Stimulated activated CD8-positive, alpha-beta memory T cell treated with anti-CD3 and anti-CD28 coated beads, Interleukin-15, amount 100 ng/mL, for 48 hours (primary cell): ENCODE results near the gene DISP3.

Source experiments
- DNase-seq, 2 donors: peaks; one replicate each; pipeline ENCODE4 v3.0.0-alpha.2; 2020; ENCODE audit warnings: low read depth in 2 of 2

DISP3 gene

DNA sequence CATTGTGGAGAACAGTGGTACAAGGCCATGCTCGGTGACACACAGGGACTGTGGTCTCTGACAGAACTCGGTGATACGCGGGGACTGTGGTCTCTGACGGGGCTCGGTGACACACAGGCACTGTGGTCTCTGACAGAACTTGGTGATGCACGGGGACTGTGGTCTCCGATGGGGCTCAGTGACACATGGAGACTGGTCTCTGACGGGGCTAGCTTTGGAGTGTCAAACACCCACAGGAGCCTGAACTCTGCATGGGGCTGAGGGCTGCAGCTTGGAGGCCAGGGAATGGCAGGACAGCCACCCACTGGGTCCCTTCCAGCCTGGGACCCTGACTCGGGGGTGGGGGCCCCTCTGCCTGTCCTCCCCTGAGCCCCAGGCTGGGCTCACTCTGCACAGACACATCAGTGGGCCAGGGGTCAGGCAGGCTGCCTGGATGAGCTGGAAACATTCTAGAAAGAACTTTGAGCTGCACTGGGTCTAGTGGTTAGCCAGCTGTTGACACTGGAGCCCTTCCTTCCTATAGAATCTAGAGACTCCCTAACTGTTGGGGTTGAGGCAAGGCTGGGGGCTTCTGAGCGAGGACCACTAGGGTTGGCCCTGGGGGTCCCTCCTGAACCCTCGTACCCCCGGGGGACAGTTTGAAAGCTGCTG lies 49.8 kb downstream of the DISP3 start:
- peak; percentile 6 to 37 for DNase-seq

DNA sequence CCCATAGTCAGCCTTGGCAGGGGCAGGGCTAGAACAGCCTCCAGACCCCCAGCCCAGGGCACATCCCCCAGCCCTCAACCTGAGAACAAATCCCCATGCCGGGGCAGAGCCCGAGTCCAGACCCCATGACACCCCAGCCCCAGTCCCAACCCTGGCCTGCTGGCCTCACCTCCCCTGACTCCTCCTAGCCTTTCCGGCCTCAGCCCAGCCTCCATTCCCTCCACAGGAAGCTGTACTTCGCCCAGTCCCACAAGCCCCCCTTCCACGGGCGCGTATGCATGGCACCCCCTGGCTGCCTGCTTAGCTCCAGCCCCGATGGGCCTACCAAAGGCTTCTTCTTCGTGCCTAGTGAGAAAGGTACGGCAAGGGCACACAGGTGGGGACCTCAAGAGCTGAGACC lies 50.4 kb downstream of the DISP3 start:
- DNase-seq: no peak

DNA sequence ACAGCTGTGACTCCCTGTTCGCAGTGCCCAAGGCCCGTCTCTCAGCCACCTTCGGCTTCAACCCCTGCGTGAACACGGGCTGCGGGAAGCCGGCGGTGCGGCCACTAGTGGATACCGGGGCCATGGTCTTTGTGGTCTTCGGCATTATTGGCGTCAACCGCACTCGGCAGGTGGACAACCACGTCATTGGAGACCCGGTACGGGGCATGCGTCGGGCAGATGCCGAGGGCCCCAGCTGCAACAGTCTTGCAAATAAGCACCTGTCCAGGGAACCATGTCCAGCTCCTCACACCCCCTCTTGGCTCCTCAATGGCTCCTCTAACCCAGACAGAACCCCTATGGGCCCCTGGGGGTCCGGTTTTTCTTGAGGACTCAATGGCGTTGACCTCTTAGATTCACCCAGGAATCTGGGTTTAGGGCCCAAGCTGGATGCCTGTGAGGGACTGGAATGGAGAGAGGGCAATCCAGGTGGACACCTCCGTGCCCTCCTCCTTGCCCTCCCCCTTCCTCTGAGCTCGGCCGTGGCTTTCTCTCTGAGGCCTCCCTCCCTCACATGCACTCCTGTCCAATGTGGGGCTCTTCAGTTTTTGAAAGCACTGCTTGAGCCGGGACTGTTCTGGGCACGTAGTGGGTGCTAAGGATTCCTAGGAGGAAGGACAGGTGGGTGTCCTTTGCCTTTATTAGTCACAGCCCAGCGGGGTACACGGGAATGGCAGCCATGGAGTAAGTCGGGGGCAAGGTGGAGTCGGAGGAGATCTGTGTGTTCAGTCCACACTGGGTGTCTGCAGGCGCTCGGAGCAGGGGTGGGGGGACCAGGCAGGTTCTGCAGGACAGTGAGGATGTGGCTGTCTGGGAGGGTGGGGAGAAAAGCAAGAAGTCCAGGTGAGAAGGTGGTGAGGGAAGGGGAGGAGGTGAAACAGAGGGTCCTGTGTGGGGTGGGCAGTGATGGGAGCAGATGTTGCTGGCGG lies 51.1 kb downstream of the DISP3 start:
- no peak for DNase-seq

GRCh38 chr1:11530731-11531311 lies 51.9 kb downstream of the DISP3 start:
- DNase-seq: no peak

DNA sequence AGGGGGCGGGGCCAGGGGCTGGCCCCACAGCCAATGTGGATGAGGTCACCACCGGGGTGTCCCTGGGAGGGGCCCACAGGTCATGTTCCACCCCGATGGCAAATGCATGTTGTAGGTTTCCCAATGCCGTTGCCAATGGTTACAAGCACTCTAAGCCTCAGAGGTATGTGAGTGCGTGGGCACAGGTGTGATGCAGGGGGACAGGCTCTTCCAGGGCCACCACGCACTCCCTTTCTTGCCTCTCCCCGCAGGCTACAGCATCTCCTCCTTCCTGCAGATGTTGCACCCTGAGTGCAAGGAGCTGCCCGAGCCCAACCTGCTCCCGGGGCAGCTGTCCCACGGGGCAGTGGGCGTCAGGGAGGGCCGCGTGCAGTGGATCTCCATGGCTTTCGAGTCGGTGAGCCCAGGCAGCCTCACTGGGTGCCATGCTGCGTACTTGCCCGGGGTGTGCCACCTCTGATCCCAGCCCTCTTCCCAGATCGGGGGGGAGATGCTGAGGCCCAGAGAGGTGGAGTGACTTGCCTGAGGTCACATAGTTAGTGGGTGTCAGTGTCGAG lies 52.4 kb downstream of the DISP3 start:
- DNase-seq: no peak

DNA sequence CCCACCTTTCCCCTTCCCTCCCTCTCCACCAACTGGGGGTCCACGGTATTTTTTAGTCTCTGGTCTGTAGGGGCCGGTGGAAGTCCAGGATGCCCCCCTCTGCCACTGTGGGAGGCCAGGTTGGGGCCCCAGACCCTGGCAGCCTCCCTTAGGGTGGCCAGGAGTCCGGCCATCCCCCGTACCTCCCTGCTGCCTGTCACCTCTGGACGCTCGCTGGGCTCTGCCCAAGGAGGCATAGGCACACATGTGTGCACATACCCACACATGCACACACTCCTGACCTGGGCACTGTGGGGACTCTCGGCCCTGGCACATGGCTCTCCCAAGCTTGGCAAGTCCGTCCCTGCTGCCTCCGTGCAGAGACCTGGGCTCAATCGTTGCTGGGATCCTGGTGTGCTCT lies 53.0 kb downstream of the DISP3 start:
- DNase-seq: no peak

- DNase-seq: no peak
These were observed 55.1 kb downstream of the DISP3 start for GRCh38 chr1:11533790-11534787.

GRCh38 chr1:11534846-11535245 lies 55.9 kb downstream of the DISP3 start:
- DNase-seq: no peak

GRCh38 chr1:11535316-11535715 lies 56.4 kb downstream of the DISP3 start:
- no peak for DNase-seq

- DNase-seq: no peak
These were observed 57.0 kb downstream of the DISP3 start for GRCh38 chr1:11535761-11536572.

- DNase-seq: no peak
These were observed 57.8 kb downstream of the DISP3 start for GRCh38 chr1:11536573-11537379.

- no peak for DNase-seq
These were observed 58.4 kb downstream of the DISP3 start for GRCh38 chr1:11537380-11537764.

- DNase-seq: no peak
These were observed 59.1 kb downstream of the DISP3 start for GRCh38 chr1:11537854-11538591.

DNA sequence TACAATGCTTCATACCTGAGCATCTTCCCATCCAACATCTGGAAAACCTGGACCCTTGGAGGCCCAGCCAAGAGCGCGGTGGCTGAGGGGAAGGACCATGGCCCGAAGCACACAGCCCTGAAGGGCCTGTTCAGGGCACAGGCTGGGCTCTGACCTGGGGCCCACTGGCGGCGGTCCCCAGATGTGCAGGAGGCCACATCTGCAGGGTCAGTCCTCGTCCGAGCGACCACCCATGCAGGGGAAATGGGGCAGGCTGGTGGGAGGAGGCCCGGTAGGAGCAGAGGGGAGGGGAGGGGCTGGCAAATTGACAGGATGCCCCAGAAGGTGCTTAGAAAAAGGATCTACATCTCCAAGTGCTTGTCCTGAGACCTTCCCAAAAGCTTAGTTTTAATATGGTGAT lies 59.9 kb downstream of the DISP3 start:
- no peak for DNase-seq

DNA sequence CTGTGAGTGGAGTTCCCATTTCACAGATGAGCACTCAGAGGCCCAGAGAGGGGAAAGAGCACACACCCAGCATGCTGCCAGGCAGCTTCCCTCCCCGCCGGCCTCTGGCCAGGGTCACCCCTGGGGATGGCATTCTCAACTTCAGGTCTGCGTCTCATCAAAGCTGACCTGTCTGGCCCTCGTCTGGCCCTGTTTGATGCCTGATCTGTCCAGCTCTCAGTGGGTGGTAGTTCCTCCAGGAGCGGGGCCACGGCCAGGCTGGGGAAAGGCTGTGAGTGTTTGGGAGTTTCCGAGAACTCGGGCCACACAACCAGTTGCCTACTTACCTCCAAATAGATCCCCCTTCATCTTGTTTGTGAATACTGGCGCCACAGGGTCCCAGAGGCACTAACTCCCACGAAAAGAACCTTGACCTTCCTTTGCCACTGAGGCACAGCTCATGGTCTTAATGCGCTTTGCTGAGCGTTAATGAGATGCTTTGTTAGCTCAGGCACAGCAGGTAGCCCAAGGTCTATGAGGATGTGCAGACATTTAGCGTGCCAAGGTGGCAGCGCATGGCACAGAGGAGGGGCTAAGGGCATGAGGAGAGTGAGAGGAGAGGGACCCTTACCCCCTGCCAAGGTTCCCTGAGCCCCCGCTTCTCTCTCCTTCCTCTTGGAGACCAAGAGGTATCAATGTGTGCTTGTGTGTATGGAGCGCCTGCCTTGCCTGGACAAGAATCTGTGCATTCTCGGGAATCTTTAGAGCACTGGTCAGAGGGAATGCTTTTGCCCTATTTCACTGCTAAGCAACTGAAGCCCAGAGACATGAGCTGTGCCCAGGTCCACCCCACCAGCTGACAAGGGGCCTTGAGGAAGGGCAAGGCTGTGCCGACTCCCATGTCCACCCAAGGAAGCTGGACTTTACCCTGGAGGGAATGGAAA lies 61.2 kb downstream of the DISP3 start:
- no peak for DNase-seq

- DNase-seq: no peak
These were observed 61.8 kb downstream of the DISP3 start for GRCh38 chr1:11540773-11541160.

DNA sequence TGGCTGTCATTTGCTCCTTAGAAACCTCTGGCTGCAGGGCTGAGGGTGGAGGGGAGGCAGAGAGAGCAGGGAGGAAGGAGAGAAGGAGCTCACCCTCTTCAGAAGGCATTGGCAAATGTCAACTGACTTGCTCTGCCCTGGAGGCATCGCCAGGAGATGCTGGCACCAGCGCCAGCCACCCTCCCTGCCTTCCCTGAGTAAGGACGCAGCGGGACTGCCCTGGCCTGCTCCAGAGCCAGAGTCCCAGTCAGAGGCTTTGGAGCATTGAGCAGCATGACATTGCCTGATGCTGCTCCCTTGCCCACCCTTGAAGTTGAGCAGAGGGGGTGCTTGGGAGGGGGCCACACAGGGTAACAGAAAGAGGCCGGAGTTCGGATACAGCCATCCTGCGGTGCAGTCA lies 62.3 kb downstream of the DISP3 start:
- no peak for DNase-seq

- no peak for DNase-seq
These were observed 63.0 kb downstream of the DISP3 start for GRCh38 chr1:11541956-11542355.
